GM18951 (cell line): ENCODE data around the gene PUSL1.

ENCODE experiments used
- POLR2A ChIP-seq: IDR thresholded peaks from 4 replicates; pipeline ENCODE4 v1.6.1; 2011; ENCODE audit warnings: mild to moderate bottlenecking; ENCODE audit not compliant: insufficient read length, insufficient read depth; ENCODE audit errors: extremely low read depth
- in situ Hi-C: fragments of 300-500 bp; cut with MboI; formaldehyde crosslinking; loops from one replicate; pipeline ENCODE4 v1.12.0; 2022; ENCODE audit warnings: low sequenced_read_pairs, mixed read lengths, inconsistent platforms; ENCODE audit not compliant: unreplicated experiment

Gene PUSL1

DNA sequence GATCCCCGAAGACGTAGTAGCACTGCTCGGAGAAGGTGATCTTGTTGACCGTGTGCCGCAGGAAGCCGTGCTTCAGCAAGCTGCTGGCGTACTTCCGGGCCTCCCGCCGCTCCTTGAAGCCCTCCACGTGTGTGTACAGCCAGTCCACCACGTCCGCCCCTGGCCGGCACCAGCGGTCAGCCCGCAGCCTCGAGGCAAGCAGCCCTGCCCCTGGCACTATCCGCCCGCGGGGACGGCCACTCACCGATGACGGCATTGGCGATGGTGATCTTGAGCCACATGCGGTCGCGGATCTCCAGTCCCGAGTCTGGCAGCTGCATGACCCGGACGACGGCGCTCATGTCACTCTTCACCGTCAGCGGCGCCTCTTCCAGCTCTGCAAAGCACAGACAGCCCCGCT is 29.9 kb downstream of the PUSL1 start:
- TF ChIP-seq POLR2A: no peak
- in situ Hi-C loops: no loop called here

- in situ Hi-C loops: no loop called here
- TF ChIP-seq POLR2A: no peak
Measured at GRCh38 chr1:1340185-1340584, 31.8 kb downstream of the PUSL1 start.

- no peak for TF ChIP-seq POLR2A
- in situ Hi-C loops: no loop called here
Measured at GRCh38 chr1:1340791-1341548, 32.6 kb downstream of the PUSL1 start.

DNA sequence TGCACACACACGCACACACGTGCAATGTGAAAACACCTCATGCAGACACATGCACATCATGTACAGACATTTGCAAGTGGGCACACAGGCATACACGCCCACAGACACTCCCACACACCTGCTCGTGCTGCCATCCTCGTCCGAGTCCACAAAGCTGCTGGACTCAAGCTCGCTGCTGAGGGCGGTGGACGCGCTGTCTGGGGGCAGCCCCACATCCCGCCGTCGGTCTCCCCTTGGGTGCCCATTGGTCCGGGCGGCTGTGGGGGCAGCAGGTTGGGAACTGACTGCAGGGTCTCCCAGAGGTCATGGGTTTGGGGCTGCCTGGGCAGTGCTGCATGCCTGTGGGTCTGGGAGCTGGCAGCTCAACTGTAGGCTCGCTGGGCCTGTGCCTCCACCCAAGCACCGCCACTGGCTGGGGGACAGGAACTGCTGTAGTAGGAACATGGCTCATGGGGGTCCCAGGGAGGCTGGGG is 33.2 kb downstream of the PUSL1 start:
- no peak for TF ChIP-seq POLR2A
- in situ Hi-C loops: no loop called here

- TF ChIP-seq POLR2A: no peak
- in situ Hi-C loops: no loop called here
Measured at GRCh38 chr1:1342061-1342562, 33.7 kb downstream of the PUSL1 start.

- in situ Hi-C loops: no loop called here
- no peak for TF ChIP-seq POLR2A
Measured at GRCh38 chr1:1342584-1343115, 34.3 kb downstream of the PUSL1 start.

DNA sequence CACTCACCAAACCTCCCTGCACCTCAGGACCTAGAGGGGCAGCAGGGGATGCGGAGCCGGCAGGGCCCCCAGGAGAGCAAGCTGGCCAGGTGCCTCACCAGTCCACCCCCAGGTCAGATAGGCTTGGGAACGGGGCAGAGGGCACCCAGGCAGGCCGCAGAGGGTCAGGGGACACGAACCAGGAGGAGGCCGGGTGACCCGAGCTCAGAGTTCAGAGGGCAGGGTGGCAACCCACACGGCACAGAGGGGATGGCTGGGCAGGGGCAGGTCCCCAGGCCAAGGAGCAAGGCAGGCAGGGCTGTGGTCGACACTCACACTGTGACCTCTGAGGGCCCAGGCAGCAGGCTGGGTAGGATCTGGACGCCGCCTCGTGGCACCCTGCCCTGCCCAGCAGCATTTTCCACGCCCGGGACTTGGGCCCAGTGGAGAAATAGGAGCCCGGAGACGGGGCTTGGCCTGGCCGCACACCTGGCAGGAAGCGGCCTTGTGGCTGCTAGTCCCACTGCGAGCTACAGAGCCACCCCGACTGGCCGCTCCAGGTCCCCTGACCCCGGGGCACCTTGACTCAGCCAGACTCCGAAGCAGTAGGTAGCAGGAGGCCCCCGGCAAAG is 35.5 kb downstream of the PUSL1 start:
- in situ Hi-C loops: no loop called here
- TF ChIP-seq POLR2A: no peak

- no peak for TF ChIP-seq POLR2A
- in situ Hi-C loops: no loop called here
Measured at GRCh38 chr1:1344655-1345361, 36.4 kb downstream of the PUSL1 start.

DNA sequence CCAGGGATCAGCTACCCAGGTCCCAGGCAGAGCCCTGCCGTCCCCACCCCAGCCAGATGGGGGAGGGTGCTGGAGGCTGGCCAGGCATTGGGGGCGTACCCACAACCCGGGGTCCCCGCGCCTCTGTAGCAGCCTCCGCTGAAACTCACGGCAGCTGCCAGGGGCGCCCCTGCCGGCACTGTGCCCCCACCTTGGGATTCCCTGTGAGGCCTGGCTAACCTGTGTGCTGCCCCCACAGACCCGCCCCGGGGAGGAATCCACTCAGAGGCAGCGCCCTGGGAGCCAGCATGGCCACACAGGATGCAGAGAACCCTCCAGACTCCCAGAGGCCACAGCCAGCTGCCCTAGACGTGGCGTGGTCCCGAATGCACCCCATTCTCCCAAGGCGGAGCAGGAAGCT is 37.0 kb downstream of the PUSL1 start:
- in situ Hi-C loops: no loop called here
- TF ChIP-seq POLR2A: no peak

DNA sequence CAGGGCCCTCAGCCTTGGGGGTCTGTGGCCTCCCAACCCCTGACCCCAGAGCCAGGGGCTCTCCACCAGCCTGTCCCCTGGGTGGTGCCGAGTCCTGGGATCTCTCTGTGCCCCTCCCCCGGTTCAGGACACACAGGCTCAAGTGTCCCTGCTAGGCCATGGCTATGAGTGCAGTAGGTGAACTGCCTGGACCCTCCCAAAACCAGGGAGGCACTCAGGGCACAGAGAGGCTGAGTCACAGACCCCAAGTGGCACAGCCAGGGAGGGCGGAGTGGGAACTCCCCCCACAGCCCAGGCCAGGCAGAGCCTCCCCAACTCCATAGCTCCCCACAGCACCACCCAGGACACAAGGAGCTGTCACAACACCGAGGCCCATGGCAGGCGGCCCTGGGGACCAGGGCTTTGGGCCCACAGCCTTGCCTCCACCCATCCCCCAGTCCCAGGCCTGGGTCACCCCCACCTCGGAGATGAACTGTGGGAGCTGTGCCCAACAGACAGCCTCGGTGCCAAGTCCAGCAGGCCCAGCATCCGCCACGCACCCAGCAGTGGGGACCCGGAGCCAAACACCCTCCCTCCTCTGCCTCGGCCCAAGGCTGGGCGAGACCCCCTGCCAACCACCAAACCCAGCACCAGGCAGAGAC is 37.6 kb downstream of the PUSL1 start:
- no peak for TF ChIP-seq POLR2A
- in situ Hi-C loops: no loop called here

DNA sequence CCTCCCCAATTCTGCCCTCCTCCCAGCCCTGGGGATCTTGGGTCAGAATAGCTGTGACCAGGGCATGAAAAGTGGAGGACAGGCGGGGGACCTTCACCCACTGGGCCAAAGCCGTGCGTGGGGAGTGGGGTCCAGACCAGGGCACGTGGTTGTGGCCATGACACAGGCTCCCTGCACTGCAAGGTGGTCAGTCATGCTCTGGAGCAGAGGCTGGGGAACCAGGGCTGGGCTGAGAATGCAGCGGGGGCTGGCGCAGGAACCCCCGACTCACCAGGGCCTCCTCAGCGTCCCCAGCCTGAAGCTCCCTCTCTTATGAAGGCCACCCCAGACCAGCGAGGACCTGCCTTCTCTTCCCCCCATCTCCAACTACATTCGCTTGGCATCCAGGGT is 38.1 kb downstream of the PUSL1 start:
- no peak for TF ChIP-seq POLR2A
- in situ Hi-C loops: no loop called here

- no peak for TF ChIP-seq POLR2A
- in situ Hi-C loops: no loop called here
Measured at GRCh38 chr1:1347026-1347595, 38.7 kb downstream of the PUSL1 start.
